Fibroblast of the conjunctiva (primary cell): Measurements from ENCODE around the gene SOX21.
"Not testable (repeated sequence)": the region's sequence is repeated elsewhere in the genome, so short reads cannot be mapped to it uniquely, and the experiment has no call there.

ENCODE experiments used
- DNase-seq: peaks from one replicate; pipeline ENCODE4 v3.0.0-alpha.2; 2010; ENCODE audit warnings: low read depth

The SOX21 gene

DNA sequence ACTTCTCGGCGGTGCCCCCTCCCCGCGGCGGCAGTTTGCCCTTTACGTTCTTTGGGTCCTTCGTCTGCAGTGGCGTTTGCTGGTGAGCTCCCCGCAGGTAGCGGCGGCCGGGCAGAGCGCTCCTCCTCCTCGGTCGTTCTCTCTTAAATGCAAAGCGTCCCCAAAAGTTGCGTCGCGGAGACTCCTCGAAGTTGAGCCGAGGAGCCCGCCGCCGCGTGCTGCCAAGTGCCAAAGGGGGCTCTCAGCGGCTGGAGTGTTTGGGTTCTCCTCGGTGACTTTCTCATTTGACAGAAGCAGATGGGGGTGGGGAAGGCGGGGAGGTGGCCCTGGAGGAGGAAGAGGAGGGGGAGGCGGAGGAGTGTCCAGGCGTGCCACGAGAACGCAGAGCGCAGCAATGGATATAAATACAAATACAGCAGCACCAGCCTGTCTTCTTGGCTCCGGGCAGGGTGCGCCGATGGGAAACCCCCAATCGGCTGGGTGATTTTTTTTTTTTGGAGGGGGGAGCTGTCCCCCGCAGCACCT, at the start of gene SOX21:
Gene SOX21 (minus strand): TSS at position 259 of the 525 bp plus-strand sequence. CDS start 496 bp downstream, outside the sequence.
- DNase-seq = no peak

DNA sequence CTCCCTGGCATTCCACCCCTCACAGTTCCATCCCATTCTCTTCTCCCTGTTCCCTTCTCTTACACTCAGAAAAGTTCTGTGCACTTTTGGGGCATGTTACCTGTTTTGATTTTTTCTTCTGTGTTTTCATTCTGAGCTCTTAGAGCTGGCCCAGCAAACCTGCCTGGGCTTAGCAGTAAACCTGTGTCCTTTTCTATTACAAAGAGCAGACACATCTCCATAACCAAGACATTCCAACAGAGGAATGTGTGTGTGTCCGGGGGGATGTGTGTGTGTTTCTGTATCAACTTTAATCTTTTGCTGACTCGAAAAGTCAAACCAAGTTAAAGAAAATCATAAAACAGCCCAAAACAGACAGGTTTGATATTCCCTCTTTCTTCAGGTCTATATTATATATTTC, 49.1 kb upstream of the SOX21 start:
- DNase-seq = no peak

GRCh38 chr13:94759120-94759728, 46.9 kb upstream of the SOX21 start:
- no peak for DNase-seq

GRCh38 chr13:94758436-94758960, 46.2 kb upstream of the SOX21 start:
- no peak for DNase-seq

GRCh38 chr13:94753327-94753726, 41.0 kb upstream of the SOX21 start:
- no peak for DNase-seq

- DNase-seq = no peak
These were observed 36.8 kb upstream of the SOX21 start for GRCh38 chr13:94749162-94749561.

GRCh38 chr13:94739235-94739634, 26.9 kb upstream of the SOX21 start:
- no peak for DNase-seq

- DNase-seq = no peak
These were observed 18.7 kb upstream of the SOX21 start for GRCh38 chr13:94731028-94731427.

- DNase-seq = not testable (repeated sequence)
These were observed 17.6 kb upstream of the SOX21 start for GRCh38 chr13:94729941-94730340.

GRCh38 chr13:94726425-94726824, 14.1 kb upstream of the SOX21 start:
- DNase-seq = no peak

DNA sequence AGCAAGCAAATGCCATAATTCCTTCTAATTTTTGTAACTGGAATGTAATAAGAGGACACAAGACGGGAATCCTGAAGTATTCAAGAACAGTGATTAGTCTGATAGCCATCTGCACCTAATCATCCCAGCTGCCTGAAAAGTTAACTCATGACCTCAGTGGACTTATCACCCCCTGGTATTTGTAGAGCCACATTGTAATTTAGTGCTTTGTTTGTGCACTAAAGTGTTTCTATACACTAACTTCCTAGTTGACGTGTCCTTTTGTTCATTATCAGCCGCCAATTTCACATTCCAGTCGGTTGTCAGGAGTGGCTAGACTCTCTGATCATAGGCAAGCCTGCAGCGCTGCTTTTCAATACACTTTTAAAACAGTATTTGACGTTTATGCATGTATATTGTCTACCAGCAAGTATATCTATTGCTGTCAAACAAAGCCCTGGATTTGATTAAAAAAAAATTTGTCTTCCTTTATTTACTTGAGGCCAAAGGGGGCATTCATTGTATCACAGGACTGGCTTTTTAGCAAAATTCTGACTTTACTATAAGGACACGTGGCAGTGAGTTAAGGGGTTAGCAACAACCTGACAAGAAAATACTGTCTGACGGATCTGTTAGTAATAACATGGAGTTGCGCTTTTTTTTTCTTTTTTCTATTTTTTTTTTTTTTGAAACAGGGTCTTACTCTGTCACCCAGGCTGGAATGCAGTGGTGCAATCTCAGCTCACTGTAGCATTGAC, 10.4 kb upstream of the SOX21 start:
- DNase-seq = no peak

- not testable (repeated sequence) for DNase-seq
These were observed 6.4 kb upstream of the SOX21 start for GRCh38 chr13:94718697-94719096.

DNA sequence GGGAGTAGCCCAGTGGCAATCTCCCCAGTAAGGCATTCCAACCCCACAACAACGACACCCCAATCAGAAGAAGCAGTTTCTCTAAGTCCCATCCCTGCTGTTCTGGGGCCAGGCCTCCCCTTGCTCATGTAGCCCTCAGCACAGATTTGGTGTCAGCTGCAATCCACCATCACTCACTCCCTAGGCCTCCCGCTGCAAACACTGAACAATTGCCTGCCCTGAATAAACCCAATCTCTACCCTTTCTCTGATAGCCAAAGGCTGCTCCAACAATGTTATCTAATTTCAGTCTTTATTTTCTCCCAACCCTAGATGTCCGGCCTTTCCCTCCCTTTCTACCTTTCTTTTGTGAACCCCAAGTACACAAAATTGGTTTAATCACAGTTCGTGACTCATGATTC, 5.6 kb upstream of the SOX21 start:
- DNase-seq = no peak

- DNase-seq = no peak
These were observed 3.7 kb upstream of the SOX21 start for GRCh38 chr13:94716016-94716415.

GRCh38 chr13:94713561-94714182, 1.3 kb upstream of the SOX21 start:
- DNase-seq = no peak

DNA sequence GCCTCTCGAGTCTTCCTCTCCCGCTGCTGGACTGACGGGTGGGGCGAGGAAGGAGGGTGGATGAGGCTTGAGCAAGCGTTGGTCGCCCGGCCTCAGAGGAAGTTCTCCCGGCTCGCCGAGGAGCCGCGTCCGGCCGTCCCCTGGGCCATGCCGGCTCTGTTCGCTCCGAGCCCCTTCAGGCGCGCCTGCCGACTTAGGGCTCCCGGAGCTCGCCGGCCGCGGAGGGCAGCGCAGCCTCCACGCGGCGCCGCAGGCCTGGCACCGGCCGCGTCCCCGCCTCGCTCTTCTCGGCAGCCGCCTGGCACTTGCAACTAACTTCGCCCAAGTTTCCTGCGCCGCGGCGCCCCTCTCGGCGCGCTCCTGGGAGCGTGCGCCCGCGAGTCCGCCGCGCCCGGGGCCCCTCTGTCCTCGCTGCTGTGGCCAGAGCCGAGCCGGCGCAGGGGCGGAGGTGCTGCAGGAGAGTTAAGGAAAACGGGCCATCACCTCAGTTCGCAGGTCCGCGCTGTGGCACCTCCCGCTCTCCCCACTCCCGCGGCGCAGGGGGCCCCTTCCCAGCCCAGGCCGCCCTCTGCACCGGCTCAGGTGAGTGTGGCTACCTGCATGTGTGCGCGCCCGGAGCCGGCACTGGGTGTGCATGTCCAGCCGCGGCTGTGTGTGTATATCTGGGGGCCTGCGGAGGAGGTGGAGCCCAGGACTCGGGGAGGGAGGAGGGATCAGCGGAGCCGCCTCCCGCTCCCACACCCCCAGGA, 641 bp upstream of the SOX21 start:
- no peak for DNase-seq

DNA sequence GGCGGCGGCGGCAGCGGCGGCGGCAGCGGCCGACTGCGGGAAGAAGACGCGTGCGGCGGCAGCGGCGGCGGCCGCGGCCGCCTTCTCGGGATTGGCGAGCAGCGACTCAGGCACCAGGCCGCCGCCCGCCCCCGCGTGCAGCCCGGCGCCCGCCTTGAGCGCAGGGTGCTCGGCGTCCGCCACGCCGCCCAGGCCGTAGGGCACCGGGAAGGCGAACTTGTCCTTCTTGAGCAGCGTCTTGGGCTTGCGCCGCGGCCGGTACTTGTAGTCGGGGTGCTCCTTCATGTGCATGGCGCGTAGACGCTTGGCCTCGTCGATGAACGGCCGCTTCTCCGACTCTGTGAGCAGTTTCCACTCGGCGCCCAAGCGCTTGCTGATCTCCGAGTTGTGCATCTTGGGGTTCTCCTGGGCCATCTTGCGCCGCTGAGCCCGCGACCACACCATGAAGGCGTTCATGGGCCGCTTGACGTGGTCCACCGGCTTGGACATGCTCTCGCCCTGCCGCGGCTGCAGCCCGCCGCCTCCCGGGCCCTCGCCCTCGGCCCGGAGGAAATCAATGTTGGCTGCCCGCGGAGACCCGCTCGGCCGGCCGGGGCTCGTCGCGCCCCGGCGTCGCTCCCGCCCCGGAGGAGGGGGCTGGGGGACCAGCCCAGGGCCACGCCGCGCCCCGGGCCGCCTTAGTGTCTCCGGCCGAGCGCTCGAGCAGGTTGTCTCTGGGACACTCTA, 621 bp downstream of the SOX21 start:
- no peak for DNase-seq

GRCh38 chr13:94710881-94711560, 1.3 kb downstream of the SOX21 start:
- DNase-seq = no peak

DNA sequence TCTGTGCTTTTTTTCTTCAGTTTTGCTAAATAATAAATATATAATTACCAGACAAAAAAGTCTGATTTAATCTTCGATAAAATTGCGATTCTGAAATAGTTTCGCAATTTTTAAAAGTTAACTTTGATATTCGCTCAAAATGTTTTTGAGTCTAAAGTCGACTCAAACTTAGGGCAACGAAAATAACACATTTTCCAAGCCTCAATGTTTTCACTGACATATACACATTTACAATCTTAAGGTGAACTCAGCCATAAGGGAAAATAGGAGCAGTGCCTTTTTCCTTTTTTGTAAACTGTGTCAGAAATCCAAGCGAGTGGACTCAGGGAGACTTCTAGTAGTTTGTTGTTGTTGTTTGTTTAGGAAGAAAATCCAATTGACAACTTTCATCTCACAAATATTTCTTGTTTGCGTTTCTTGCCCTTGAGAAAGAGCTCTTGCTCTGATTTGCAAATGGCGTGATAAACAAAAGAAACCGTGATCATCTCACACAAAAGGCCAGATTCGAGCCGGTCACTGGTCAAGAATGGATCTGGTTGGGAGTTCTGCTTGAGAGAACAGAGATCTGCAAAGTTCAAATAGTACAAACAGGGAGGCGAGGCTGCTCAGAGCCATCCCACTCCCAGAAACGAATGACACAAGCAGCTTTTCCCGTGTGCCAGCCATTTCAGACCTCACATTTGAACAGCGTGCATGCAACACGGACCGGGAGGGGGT, 2.1 kb downstream of the SOX21 start:
- DNase-seq = no peak
